ENCODE data around the gene MAGI3.
A peak's percentile ranks its signal among the peaks of the same experiment; 100 is the strongest.
"Not testable (repeated sequence)": the region's sequence is repeated elsewhere in the genome, so short reads cannot be mapped to it uniquely, and the experiment has no call there.

Gene MAGI3

GRCh38 chr1:113686891-113687618 lies 296.7 kb downstream of the MAGI3 start:
- DNase-seq = no peak
- TF ChIP-seq POLR2A (IDR thresholded peaks at IDR 0.05; ENCODE audit: low read length) (no peak), GATA1 (IDR thresholded peaks at IDR 0.05; ENCODE audit: low read depth, low read length) (no peak)

GRCh38 chr1:113691184-113691583 lies 300.9 kb downstream of the MAGI3 start:
- TF ChIP-seq POLR2A (IDR thresholded peaks at IDR 0.05; ENCODE audit: low read length) = no peak
- no peak for TF ChIP-seq GATA1 (IDR thresholded peaks at IDR 0.05; ENCODE audit: low read depth, low read length)
- peak; percentile 42 to 77 for DNase-seq

GRCh38 chr1:113692342-113692741 lies 302.0 kb downstream of the MAGI3 start:
- TF ChIP-seq POLR2A (IDR thresholded peaks at IDR 0.05; ENCODE audit: low read length) (no peak), GATA1 (IDR thresholded peaks at IDR 0.05; ENCODE audit: low read depth, low read length) (no peak)
- no peak for DNase-seq

- DNase-seq = peak; percentile 54 to 87
- no peak for TF ChIP-seq POLR2A (IDR thresholded peaks at IDR 0.05; ENCODE audit: low read length)
- TF ChIP-seq GATA1 (IDR thresholded peaks at IDR 0.05; ENCODE audit: low read depth, low read length) = no peak
Measured at GRCh38 chr1:113692824-113693431, 302.6 kb downstream of the MAGI3 start.

GRCh38 chr1:113694910-113695309 lies 304.6 kb downstream of the MAGI3 start:
- peak in 1 of 2 experiments; percentile 14 for DNase-seq
- TF ChIP-seq GATA1 (IDR thresholded peaks at IDR 0.05; ENCODE audit: low read depth, low read length) (no peak), POLR2A (IDR thresholded peaks at IDR 0.05; ENCODE audit: low read length) (no peak)

GRCh38 chr1:113701429-113701828 lies 311.1 kb downstream of the MAGI3 start:
- no peak for TF ChIP-seq GATA1 (IDR thresholded peaks at IDR 0.05; ENCODE audit: low read depth, low read length)
- TF ChIP-seq POLR2A (IDR thresholded peaks at IDR 0.05; ENCODE audit: low read length) = no peak
- DNase-seq = no peak

- DNase-seq = peak; percentile 30 to 34
- TF ChIP-seq GATA1 (IDR thresholded peaks at IDR 0.05; ENCODE audit: low read depth, low read length) = no peak
- no peak for TF ChIP-seq POLR2A (IDR thresholded peaks at IDR 0.05; ENCODE audit: low read length)
Measured at GRCh38 chr1:113714606-113715269, 324.4 kb downstream of the MAGI3 start.

GRCh38 chr1:113717506-113717905 lies 327.2 kb downstream of the MAGI3 start:
- DNase-seq = not testable (repeated sequence)

GRCh38 chr1:113718621-113719020 lies 328.3 kb downstream of the MAGI3 start:
- DNase-seq = not testable (repeated sequence)

GRCh38 chr1:113721010-113721409 lies 330.7 kb downstream of the MAGI3 start:
- TF ChIP-seq POLR2A (IDR thresholded peaks at IDR 0.05; ENCODE audit: low read length) (no peak), GATA1 (IDR thresholded peaks at IDR 0.05; ENCODE audit: low read depth, low read length) (no peak)
- DNase-seq = no peak

- no peak for DNase-seq
- TF ChIP-seq GATA1 (IDR thresholded peaks at IDR 0.05; ENCODE audit: low read depth, low read length) (no peak), POLR2A (IDR thresholded peaks at IDR 0.05; ENCODE audit: low read length) (no peak)
Measured at GRCh38 chr1:113732802-113733201, 342.5 kb downstream of the MAGI3 start.

- no peak for DNase-seq
- TF ChIP-seq GATA1 (IDR thresholded peaks at IDR 0.05; ENCODE audit: low read depth, low read length) (no peak), POLR2A (IDR thresholded peaks at IDR 0.05; ENCODE audit: low read length) (no peak)
Measured at GRCh38 chr1:113734357-113735055, 344.2 kb downstream of the MAGI3 start.

Measured in erythroblast (primary cell).